Stimulated activated CD4-positive, alpha-beta T cell treated with anti-CD3 and anti-CD28 coated beads, Interleukin-2, amount 100 ng/mL, for 48 hours (primary cell): ENCODE data around the gene TOP3A.

Source experiments
- DNase-seq, 2 donors: peaks; one replicate each; pipeline ENCODE4 v3.0.0-alpha.2; 2020

The TOP3A gene

GRCh38 chr17:18252160-18252559 lies 62.6 kb downstream of the TOP3A start:
- DNase-seq: no peak

GRCh38 chr17:18251204-18251603 lies 63.6 kb downstream of the TOP3A start:
- no peak for DNase-seq

DNA sequence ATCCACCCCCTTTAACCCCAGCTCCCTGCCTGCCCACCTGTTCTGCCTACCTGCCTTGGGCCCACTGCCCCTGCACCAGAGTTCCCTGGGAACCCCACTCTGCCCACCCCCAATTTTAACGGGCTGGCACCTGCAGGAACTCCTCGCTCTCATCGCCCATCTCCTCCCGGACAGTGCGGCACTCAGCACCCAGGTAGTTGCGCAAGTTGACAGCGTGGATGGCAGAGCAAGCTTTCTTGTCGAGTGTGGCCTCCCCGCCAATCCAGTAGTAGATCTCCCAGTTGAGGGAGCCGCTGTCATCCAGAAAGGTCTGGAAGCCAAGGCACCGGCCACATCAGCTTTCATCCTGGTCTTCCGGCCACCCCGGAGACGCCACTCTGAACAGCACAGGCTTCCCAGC lies 64.1 kb downstream of the TOP3A start:
- no peak for DNase-seq

GRCh38 chr17:18250259-18250658 lies 64.5 kb downstream of the TOP3A start:
- no peak for DNase-seq

GRCh38 chr17:18248811-18249210 lies 66.0 kb downstream of the TOP3A start:
- no peak for DNase-seq

DNA sequence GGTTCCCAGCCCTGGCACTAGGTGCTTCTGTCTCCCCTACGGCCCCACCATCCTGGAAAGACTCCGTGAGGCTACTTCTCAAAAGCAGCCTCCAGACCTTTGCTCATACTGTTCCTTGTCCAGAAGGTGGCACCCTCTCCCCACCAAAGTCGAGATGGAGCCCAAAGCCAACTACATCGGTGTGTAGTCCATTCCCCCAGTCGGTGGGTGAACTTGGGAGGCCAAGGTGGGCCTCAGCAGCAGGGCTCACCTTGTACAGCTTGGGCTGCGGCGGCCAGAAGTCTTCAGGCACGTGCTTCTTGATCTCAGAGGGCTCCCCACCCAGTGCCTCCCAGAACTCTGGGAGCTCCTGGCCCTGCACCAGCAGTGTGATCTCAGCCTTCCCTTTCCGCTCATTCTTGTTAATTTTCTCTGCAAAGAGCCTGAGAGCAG lies 66.5 kb downstream of the TOP3A start:
- peak; percentile 51 to 57 for DNase-seq

DNA sequence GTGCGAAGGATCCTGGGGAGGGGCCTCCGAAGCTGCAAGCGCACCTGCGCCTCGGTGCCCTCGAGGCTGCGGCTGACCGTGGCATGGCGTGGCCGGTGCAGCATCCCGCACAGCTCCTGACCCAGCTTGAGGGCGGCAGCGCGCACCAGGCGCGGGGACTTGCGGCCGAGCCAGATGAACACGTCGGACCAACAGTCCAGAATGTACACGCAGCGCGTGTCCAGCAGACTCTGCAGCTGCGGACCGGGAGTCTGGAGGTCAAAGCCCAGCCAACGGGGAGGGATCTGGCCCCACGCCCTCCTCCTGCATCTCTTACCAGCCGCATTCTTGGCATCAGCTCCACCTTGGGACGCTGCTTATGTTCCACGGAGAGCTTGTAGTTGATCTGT lies 67.2 kb downstream of the TOP3A start:
- DNase-seq: no peak

GRCh38 chr17:18246880-18247612 lies 67.7 kb downstream of the TOP3A start:
- DNase-seq: peak; percentile 25 to 49

DNA sequence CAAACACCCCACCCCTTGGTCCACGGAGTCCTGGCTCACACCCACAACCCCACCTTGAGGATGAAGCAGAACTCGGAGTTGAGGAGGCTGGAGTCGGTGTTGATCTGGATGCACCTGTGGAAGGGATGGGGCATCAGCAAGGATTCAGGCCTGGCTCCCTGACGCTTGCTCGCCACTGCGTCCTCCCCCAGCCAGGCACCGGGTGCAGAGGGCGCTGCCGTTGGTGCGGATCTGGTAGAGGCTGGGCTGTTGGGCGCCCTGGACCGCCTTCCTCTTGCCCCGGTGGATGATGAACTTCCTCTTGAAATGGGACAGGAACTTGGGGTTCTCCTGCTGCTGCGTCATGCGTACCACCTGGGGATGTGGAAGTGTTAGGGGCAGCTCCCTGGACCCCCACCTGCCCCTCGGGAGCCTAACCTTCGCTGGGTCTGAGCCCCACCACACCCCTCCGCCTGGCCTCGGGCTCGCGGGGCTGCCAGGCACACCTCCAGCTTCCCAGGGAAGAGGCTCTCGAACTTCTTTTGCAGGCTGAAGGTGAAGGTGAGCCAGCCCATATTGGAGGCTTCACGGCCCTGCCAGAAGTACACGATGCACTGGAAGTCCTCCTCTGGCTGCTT lies 68.6 kb downstream of the TOP3A start:
- DNase-seq: no peak

DNA sequence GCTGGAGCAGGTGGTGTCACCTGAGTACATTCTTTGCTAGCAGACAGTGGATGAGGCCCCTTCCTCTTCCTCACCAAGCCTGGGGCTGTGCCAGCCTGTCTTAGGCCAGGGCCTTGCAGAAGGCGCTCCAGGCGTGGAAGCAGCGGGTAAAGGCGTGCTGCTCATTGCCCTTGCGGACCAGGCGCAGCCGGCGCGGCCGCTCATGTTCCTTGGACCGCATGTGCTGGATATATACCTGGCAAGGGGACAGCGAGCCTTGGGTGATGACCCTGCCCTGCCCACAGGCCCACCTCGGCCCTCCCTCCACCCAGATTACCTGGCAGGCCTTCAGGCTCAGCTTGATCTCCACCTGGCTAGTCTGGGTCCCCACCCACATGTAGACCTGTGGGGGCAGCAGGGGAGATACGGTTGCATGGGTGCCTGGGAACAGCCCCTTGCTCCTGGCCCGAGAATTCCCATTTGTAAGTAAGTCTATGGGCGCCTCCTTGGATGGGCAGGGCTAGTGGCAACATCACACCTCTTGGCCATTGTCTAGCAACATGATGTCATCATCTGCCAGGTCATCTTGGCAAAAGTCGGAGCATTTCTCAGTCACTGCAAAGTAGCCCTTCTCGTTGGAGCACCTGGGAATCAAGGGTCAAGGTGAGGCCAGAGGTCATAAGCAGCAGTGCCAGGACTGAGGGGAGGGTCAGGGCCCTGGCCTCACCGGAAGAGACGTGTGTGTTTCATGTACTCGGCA lies 69.6 kb downstream of the TOP3A start:
- no peak for DNase-seq

- no peak for DNase-seq
Observed at GRCh38 chr17:18241229-18241871, 73.4 kb downstream of the TOP3A start.

GRCh38 chr17:18240449-18240848 lies 74.3 kb downstream of the TOP3A start:
- DNase-seq: no peak

DNA sequence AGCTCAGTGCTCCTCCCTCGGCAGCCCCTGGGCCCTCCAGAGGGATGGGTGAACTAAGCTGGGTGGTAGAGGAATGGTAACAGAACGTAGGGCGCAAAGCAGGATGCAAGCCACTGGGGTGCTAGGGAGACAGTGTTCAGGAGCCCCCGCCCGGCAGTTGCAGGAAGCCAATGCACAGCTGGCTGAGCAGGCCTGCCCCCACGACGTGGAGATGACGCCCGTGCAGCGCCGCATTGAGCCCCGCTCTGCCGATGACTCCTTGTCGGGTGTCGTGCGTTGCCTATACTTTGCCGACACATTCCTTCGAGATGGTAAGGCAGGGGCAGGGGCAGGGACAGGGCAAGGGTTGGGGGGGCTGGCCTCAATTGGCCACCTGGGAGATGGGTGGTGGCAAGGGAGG lies 76.5 kb downstream of the TOP3A start:
- no peak for DNase-seq

DNA sequence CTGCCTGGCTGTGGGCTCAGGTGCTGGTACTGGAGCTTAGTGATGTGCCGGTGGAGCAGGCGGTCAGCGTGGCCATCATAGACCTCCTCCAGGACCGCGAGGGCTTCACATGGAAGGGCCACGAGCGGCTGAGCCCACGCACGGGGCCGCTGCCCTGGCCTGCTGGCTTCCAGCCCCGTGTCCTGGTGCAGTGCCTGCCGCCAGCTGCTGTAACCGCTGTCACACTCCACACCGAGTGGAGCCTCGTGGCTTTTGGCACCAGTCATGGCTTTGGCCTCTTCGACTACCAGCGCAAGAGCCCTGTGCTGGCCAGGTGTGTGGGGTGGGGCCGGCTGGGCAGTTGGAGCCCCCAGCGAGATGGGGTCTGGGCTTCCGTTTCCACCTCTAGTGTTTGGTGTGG lies 77.3 kb downstream of the TOP3A start:
- DNase-seq: no peak

GRCh38 chr17:18236494-18236893 lies 78.3 kb downstream of the TOP3A start:
- DNase-seq: no peak

GRCh38 chr17:18235743-18236256 lies 79.0 kb downstream of the TOP3A start:
- DNase-seq: peak; percentile 26 to 34

DNA sequence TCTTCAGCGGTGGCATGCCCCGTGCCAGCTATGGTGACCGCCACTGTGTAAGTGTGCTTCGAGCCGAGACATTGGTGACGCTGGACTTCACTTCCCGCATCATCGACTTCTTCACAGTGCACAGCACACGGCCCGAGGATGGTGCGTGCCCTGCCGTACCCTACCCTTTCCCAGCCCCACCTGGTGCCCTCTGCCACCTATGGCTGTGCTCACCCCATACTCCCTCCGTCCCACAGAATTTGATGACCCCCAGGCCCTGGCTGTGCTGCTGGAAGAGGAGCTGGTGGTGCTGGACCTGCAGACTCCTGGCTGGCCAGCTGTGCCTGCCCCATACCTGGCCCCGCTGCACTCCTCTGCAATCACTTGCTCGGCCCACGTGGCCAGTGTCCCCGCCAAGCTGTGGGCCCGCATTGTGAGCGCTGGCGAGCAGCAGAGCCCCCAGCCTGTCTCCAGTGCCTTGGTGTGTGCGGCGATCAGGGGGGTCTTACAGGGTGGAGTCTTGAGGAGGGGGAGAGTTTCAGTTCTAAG lies 79.9 kb downstream of the TOP3A start:
- no peak for DNase-seq

DNA sequence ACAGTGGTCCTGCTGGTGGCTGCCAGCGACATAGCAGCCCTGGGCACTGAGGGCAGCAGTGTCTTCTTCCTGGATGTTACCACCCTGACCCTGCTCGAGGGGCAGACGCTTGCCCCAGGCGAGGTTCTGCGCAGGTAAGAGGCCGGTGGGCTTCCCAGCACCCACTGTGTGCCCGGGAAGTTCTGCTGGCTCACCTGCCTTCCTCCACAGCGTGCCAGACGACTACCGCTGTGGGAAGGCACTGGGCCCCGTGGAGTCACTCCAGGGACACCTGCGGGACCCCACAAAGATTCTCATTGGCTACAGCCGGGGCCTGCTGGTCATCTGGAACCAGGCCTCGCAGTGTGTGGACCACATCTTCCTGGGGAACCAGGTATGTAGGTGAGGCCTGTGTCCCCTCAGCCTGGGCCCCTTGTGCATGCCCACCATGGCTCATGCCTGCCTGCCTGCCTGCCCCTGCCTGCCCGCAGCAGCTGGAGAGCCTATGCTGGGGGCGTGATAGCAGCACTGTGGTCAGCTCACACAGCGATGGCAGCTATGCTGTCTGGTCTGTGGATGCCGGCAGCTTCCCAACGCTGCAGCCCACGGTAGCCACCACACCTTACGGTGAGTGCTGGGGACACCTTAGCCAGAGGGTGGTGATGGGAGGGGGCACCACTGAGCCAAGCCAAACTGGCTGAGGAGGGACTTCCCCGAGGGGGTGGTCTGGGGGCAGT lies 80.8 kb downstream of the TOP3A start:
- DNase-seq: no peak

- DNase-seq: no peak
Observed at GRCh38 chr17:18231164-18231563, 83.6 kb downstream of the TOP3A start.

DNA sequence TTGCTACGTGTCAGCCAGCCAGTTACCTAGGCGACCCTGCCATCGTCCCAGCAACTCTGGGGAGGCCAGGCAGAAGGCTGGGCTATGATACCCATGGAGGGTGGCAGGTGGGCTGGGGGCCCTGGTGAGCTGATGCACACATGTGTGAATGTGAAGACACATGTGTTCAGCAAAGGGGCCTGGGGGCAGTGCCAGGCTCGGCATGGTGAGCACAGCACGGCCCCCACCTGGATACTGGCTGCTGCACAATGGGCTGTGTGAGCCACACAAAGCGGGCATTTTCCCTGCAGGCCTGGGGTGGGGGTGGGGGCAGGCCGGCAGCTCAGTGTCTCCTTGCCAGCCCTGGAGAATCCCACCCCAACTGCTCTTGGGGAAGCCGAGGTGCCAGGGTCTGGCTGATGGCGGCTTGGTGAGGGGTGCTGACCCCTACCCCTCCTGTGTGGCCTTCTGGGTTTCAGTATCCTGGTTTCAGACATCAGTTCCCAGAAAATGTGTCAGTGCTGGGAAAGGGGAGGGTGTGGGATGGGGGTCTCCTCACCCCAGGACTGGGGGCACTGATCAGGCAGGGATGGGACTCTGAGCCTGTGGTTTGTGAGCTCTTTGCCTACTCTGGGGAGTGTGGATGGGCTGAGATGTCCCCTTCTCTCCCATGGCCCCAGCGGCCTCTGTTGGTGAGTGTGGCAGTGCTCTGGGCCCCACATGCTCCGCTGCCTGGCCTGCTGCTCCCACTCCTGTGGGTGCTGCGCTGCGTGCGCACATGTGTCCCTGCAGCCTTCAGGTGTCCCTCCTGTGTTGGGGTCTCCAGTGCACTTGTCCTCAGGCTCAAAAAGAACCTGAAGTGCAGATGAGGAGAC lies 84.3 kb downstream of the TOP3A start:
- DNase-seq: no peak

DNA sequence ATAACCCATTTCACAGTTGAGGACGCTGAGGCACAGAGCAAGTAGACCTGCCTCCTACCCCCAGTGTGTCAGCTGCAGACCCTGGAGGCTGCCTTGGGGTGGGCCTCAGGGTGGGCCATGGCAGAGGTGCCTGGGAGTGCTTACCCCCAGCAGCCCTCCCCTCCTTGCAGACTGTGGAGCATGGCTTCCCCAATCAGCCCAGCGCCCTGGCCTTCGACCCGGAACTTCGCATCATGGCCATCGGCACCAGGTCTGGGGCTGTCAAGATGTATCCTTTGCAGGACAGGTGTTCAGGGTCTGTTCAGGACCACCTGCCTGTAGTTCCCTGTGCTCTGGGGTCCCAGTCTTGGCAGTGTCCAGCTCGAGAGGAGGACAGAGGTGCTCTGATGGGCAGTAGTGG lies 85.0 kb downstream of the TOP3A start:
- DNase-seq: no peak
